PFSK-1 (cell line): ENCODE results near the gene COQ8B.

ENCODE experiments used
- FOXP2 ChIP-seq: optimal IDR thresholded peaks from 2 replicates; pipeline ENCODE3; 2011; ENCODE audit warnings: borderline replicate concordance, control low read depth, inconsistent platforms; ENCODE audit not compliant: insufficient read depth; ENCODE audit errors: extremely low read length, extremely low read depth
- POLR2AphosphoS5 ChIP-seq: IDR thresholded peaks from 2 replicates; pipeline ENCODE4 v1.6.1; 2012; ENCODE audit warnings: low read depth, mild to moderate bottlenecking, control low read depth, low read length, moderate library complexity
- REST ChIP-seq, 2 experiments: IDR thresholded peaks; 2 replicates each; pipeline versions ENCODE4 v1.6.1 to v1.8.0; 2011 to 2012; ENCODE audit warnings: low read depth in 2 of 2, low read length in 2 of 2, control low read depth in 1 of 2, inconsistent platforms in 1 of 2, mild to moderate bottlenecking in 1 of 2, moderate library complexity in 1 of 2; ENCODE audit not compliant: insufficient read depth in 1 of 2
- SIN3A ChIP-seq: IDR thresholded peaks from 2 replicates; pipeline ENCODE4 v1.6.1; 2012; ENCODE audit warnings: mild to moderate bottlenecking, low read length, moderate library complexity, borderline replicate concordance; ENCODE audit not compliant: insufficient read depth
- TAF1 ChIP-seq: IDR thresholded peaks from 2 replicates; pipeline ENCODE4 v1.6.1; 2012; ENCODE audit warnings: low read length, control low read depth, borderline replicate concordance; ENCODE audit not compliant: insufficient read depth

COQ8B gene

GRCh38 chr19:40661616-40662015 lies 55.1 kb downstream of the COQ8B start:
- TF ChIP-seq FOXP2 (no peak), REST (IDR thresholded peaks at IDR 0.05; ENCODE audit: insufficient read depth in 1 of 2, low read depth in 2 of 2, low read length in 2 of 2) (no peak), SIN3A (no peak), TAF1 (no peak), POLR2AphosphoS5 (no peak)

GRCh38 chr19:40659566-40659965 lies 57.1 kb downstream of the COQ8B start:
- TF ChIP-seq POLR2AphosphoS5 (no peak), FOXP2 (no peak), REST (IDR thresholded peaks at IDR 0.05; ENCODE audit: insufficient read depth in 1 of 2, low read depth in 2 of 2, low read length in 2 of 2) (no peak), SIN3A (no peak), TAF1 (no peak)

- no peak for TF ChIP-seq SIN3A
- no peak for TF ChIP-seq TAF1
- TF ChIP-seq FOXP2, result no peak
- no peak for TF ChIP-seq POLR2AphosphoS5
- TF ChIP-seq REST (IDR thresholded peaks at IDR 0.05; ENCODE audit: insufficient read depth in 1 of 2, low read depth in 2 of 2, low read length in 2 of 2), result no peak
Observed at GRCh38 chr19:40659116-40659515, 57.6 kb downstream of the COQ8B start.

- TF ChIP-seq POLR2AphosphoS5, result no peak
- TF ChIP-seq REST (IDR thresholded peaks at IDR 0.05; ENCODE audit: insufficient read depth in 1 of 2, low read depth in 2 of 2, low read length in 2 of 2), result no peak
- TF ChIP-seq SIN3A, result no peak
- TF ChIP-seq FOXP2, result no peak
- TF ChIP-seq TAF1, result no peak
Observed at GRCh38 chr19:40658031-40658430, 58.7 kb downstream of the COQ8B start.
